Measurements from ENCODE around the gene SF3A2. TPM values are rescaled to one million over a fixed set of nuclear protein-coding genes. Genes with fewer than 3 reads are reported as not detected.
"Not testable (repeated sequence)": the region's sequence is repeated elsewhere in the genome, so short reads cannot be mapped to it uniquely, and the experiment has no call there.

Gene SF3A2
- total RNA-seq, 1 experiment from 2014 or later, result 44.9 TPM

GRCh38 chr19:2198317-2198716 is 38.3 kb upstream of the SF3A2 start:
- no peak for DNase-seq (ENCODE audit: low read depth in 1 of 2, low spot score in 2 of 2)
- Histone ChIP-seq H3K27me3 (replicated peaks) (no peaks in the 10 kb centered on the region), H3K4me3 (no peak overlapping the region), H3K4me1 (replicated peaks) (no peaks in the 10 kb centered on the region), H3K9me3 (replicated peaks) (no peaks in the 10 kb centered on the region), H3K27ac (no peak overlapping the region), H3K36me3 (peaks cover 87% of the 10 kb centered on the region)

- no peak for DNase-seq (ENCODE audit: low read depth in 1 of 2, low spot score in 2 of 2)
- H3K27me3 ChIP-seq (replicated peaks), result no peaks in the 10 kb centered on the region
- H3K4me3 ChIP-seq, result no peak overlapping the region
- no peaks in the 10 kb centered on the region for H3K9me3 ChIP-seq (replicated peaks)
- H3K4me1 ChIP-seq (replicated peaks), result no peaks in the 10 kb centered on the region
- no peak overlapping the region for H3K27ac ChIP-seq
- peaks cover 87% of the 10 kb centered on the region for H3K36me3 ChIP-seq
These were observed 37.4 kb upstream of the SF3A2 start for GRCh38 chr19:2199215-2199614.

- H3K4me3 ChIP-seq, result no peak overlapping the region
- H3K27ac ChIP-seq, result no peak overlapping the region
- no peaks in the 10 kb centered on the region for H3K27me3 ChIP-seq (replicated peaks)
- H3K36me3 ChIP-seq, result peaks cover 86% of the 10 kb centered on the region
- H3K9me3 ChIP-seq (replicated peaks), result no peaks in the 10 kb centered on the region
- H3K4me1 ChIP-seq (replicated peaks), result no peaks in the 10 kb centered on the region
- DNase-seq (ENCODE audit: low read depth in 1 of 2, low spot score in 2 of 2), result no peak
These were observed 36.6 kb upstream of the SF3A2 start for GRCh38 chr19:2199861-2200623.

GRCh38 chr19:2200624-2201294 is 35.9 kb upstream of the SF3A2 start:
- not testable (repeated sequence) for H3K27me3 ChIP-seq (replicated peaks); H3K27ac ChIP-seq; DNase-seq (ENCODE audit: low read depth in 1 of 2, low spot score in 2 of 2); H3K4me3 ChIP-seq; H3K4me1 ChIP-seq (replicated peaks); H3K9me3 ChIP-seq (replicated peaks)
- H3K36me3 ChIP-seq, result peaks cover 82% of the 10 kb centered on the region

- no peak for DNase-seq (ENCODE audit: low read depth in 1 of 2, low spot score in 2 of 2)
These were observed 35.0 kb upstream of the SF3A2 start for GRCh38 chr19:2201473-2202148.

GRCh38 chr19:2202366-2202765 is 34.3 kb upstream of the SF3A2 start:
- Histone ChIP-seq H3K4me3 (no peak overlapping the region), H3K27me3 (replicated peaks) (no peaks in the 10 kb centered on the region), H3K36me3 (peaks cover 76% of the 10 kb centered on the region), H3K4me1 (replicated peaks) (no peaks in the 10 kb centered on the region), H3K27ac (no peak overlapping the region), H3K9me3 (replicated peaks) (no peaks in the 10 kb centered on the region)
- no peak for DNase-seq (ENCODE audit: low read depth in 1 of 2, low spot score in 2 of 2)

More at GRCh38 chr19:2201473-2202148, 35.0 kb upstream of the SF3A2 start:
- H3K4me3 ChIP-seq, result no peak overlapping the region
- H3K36me3 ChIP-seq, result peaks cover 76% of the 10 kb centered on the region
- H3K9me3 ChIP-seq (replicated peaks), result no peaks in the 10 kb centered on the region
- no peaks in the 10 kb centered on the region for H3K27me3 ChIP-seq (replicated peaks)
- no peaks in the 10 kb centered on the region for H3K4me1 ChIP-seq (replicated peaks)
- no peak overlapping the region for H3K27ac ChIP-seq

- Histone ChIP-seq H3K36me3 (peaks cover 83% of the 10 kb centered on the region), H3K27me3 (replicated peaks) (no peaks in the 10 kb centered on the region)
- no peak for DNase-seq (ENCODE audit: low read depth in 1 of 2, low spot score in 2 of 2)
These were observed 29.6 kb upstream of the SF3A2 start for GRCh38 chr19:2207008-2207407.

GRCh38 chr19:2207991-2208860 is 28.4 kb upstream of the SF3A2 start:
- no peak overlapping the region for H3K4me3 ChIP-seq
- no peak overlapping the region for H3K27ac ChIP-seq
- no peaks in the 10 kb centered on the region for H3K4me1 ChIP-seq (replicated peaks)
- DNase-seq (ENCODE audit: low read depth in 1 of 2, low spot score in 2 of 2), result no peak
- H3K27me3 ChIP-seq (replicated peaks), result no peaks in the 10 kb centered on the region
- H3K9me3 ChIP-seq (replicated peaks), result no peaks in the 10 kb centered on the region
- H3K36me3 ChIP-seq, result peaks cover 85% of the 10 kb centered on the region

More at GRCh38 chr19:2207008-2207407, 29.6 kb upstream of the SF3A2 start:
- Histone ChIP-seq H3K4me1 (replicated peaks) (no peaks in the 10 kb centered on the region), H3K4me3 (no peak overlapping the region), H3K27ac (no peak overlapping the region), H3K9me3 (replicated peaks) (no peaks in the 10 kb centered on the region)

- Histone ChIP-seq H3K4me3 (no peak overlapping the region), H3K36me3 (peaks cover 85% of the 10 kb centered on the region), H3K9me3 (replicated peaks) (no peaks in the 10 kb centered on the region), H3K4me1 (replicated peaks) (no peaks in the 10 kb centered on the region), H3K27ac (no peak overlapping the region), H3K27me3 (replicated peaks) (no peaks in the 10 kb centered on the region)
- DNase-seq (ENCODE audit: low read depth in 1 of 2, low spot score in 2 of 2), result no peak
These were observed 27.6 kb upstream of the SF3A2 start for GRCh38 chr19:2208975-2209374.

- peaks cover 85% of the 10 kb centered on the region for H3K36me3 ChIP-seq
- no peak for DNase-seq (ENCODE audit: low read depth in 1 of 2, low spot score in 2 of 2)
- H3K27ac ChIP-seq, result no peak overlapping the region
- H3K4me1 ChIP-seq (replicated peaks), result no peaks in the 10 kb centered on the region
- no peaks in the 10 kb centered on the region for H3K9me3 ChIP-seq (replicated peaks)
- no peak overlapping the region for H3K4me3 ChIP-seq
- H3K27me3 ChIP-seq (replicated peaks), result no peaks in the 10 kb centered on the region
These were observed 27.2 kb upstream of the SF3A2 start for GRCh38 chr19:2209408-2209807.

GRCh38 chr19:2210206-2210605 is 26.4 kb upstream of the SF3A2 start:
- no peaks in the 10 kb centered on the region for H3K4me1 ChIP-seq (replicated peaks)
- H3K27me3 ChIP-seq (replicated peaks), result no peaks in the 10 kb centered on the region
- DNase-seq (ENCODE audit: low read depth in 1 of 2, low spot score in 2 of 2), result no peak
- no peak overlapping the region for H3K27ac ChIP-seq
- no peaks in the 10 kb centered on the region for H3K9me3 ChIP-seq (replicated peaks)
- H3K4me3 ChIP-seq, result no peak overlapping the region
- H3K36me3 ChIP-seq, result peaks cover 89% of the 10 kb centered on the region

GRCh38 chr19:2210987-2211740 is 25.5 kb upstream of the SF3A2 start:
- H3K4me1 ChIP-seq (replicated peaks), result no peaks in the 10 kb centered on the region
- DNase-seq (ENCODE audit: low read depth in 1 of 2, low spot score in 2 of 2), result no peak
- no peak overlapping the region for H3K27ac ChIP-seq
- H3K36me3 ChIP-seq, result peaks cover 96% of the 10 kb centered on the region
- H3K9me3 ChIP-seq (replicated peaks), result no peaks in the 10 kb centered on the region
- no peaks in the 10 kb centered on the region for H3K27me3 ChIP-seq (replicated peaks)
- H3K4me3 ChIP-seq, result no peak overlapping the region

Data from SJSA1 (cell line).